22Rv1 (cell line): ENCODE results near the gene SV2C.
"Not testable (repeated sequence)": the region's sequence is repeated elsewhere in the genome, so short reads cannot be mapped to it uniquely, and the experiment has no call there.

Experiments used
- H3K27ac ChIP-seq: fragments of 450-650 bp; 2 replicates; pipeline ENCODE4 v1.5.1; 2017
- ZFX ChIP-seq: fragments of 450-650 bp; IDR thresholded peaks from 2 replicates; pipeline ENCODE4 v1.6.1; 2017; ENCODE audit warnings: antibody characterized with exemption, borderline replicate concordance
- TF ChIP-seq, protein P1 (sequence below): fragments of 450-650 bp; IDR thresholded peaks from 2 replicates; pipeline ENCODE4 v1.5.1; 2017; ENCODE audit warnings: mild to moderate bottlenecking

SV2C gene, protein sequence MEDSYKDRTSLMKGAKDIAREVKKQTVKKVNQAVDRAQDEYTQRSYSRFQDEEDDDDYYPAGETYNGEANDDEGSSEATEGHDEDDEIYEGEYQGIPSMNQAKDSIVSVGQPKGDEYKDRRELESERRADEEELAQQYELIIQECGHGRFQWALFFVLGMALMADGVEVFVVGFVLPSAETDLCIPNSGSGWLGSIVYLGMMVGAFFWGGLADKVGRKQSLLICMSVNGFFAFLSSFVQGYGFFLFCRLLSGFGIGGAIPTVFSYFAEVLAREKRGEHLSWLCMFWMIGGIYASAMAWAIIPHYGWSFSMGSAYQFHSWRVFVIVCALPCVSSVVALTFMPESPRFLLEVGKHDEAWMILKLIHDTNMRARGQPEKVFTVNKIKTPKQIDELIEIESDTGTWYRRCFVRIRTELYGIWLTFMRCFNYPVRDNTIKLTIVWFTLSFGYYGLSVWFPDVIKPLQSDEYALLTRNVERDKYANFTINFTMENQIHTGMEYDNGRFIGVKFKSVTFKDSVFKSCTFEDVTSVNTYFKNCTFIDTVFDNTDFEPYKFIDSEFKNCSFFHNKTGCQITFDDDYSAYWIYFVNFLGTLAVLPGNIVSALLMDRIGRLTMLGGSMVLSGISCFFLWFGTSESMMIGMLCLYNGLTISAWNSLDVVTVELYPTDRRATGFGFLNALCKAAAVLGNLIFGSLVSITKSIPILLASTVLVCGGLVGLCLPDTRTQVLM

GRCh38 chr5:76082772-76083554 lies at the start of gene SV2C:
SV2C (plus strand) TSS chr5:76083383; CDS start chr5:76131751, 48,368 bp downstream.
- TF ChIP-seq ZFX = no peak
- TF ChIP-seq, protein P1, sequence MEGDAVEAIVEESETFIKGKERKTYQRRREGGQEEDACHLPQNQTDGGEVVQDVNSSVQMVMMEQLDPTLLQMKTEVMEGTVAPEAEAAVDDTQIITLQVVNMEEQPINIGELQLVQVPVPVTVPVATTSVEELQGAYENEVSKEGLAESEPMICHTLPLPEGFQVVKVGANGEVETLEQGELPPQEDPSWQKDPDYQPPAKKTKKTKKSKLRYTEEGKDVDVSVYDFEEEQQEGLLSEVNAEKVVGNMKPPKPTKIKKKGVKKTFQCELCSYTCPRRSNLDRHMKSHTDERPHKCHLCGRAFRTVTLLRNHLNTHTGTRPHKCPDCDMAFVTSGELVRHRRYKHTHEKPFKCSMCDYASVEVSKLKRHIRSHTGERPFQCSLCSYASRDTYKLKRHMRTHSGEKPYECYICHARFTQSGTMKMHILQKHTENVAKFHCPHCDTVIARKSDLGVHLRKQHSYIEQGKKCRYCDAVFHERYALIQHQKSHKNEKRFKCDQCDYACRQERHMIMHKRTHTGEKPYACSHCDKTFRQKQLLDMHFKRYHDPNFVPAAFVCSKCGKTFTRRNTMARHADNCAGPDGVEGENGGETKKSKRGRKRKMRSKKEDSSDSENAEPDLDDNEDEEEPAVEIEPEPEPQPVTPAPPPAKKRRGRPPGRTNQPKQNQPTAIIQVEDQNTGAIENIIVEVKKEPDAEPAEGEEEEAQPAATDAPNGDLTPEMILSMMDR = no peak
- H3K27ac ChIP-seq = no peak within 1 kb of the TSS

DNA sequence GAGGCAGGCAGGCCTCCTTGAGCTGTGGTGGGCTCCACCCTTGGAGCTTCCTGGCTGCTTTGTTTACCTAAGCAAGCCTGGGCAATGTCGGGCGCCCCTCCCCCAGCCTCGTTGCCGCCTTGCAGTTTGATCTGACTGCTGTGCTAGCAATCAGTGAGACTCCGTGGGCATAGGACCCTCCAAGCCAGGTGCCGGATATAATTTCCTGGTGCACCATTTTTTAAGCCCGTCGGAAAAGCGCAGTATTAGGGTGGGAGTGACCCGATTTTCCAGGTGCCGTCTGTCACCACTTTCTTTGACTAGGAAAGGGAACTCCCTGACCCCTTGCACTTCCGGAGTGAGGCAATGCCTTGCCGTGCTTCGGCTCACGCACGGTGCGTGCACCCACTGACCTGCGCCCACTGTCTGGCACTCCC lies 45.4 kb upstream of the SV2C start:
- H3K27ac ChIP-seq = not testable (repeated sequence)

DNA sequence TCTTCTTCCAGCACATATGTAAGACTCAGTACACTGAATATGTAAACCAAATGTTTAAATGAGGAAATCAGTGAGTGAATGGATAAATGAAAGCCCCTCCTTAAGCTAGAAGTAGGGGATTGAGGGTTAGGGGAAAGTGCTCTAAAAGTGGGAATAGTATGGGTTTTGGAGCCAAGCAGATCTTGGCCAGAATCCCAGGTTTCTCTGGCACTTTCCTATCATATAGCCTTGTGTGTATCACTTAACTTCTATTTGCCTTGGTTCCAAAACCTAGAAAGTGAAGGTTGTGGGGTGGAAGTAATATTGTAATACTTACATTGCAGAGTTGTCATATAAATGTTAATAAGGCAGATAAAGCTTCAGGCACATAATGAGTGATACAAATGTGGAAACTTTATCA lies 45.0 kb upstream of the SV2C start:
- TF ChIP-seq, protein P1 = no peak
- no peak for TF ChIP-seq ZFX
- no peak overlapping the region for H3K27ac ChIP-seq

DNA sequence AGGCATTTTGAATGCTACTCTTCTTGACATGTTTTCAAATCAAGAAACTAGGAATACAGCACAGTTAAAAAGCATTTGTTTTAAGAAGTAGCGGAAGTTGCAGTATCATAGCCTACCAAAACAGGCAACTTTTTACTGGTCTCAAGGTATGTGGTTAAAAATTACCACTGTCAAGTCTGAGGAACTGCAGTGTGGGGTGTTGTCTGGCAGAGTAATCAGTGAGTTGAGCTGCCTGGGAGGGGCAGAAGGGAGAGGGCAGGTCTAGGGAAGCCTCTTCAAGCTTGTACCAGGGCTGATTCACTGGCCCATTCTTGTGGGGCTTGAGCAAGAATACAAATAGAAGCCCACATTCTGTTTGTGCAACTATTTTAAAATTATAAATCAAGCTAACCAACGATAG lies 42.4 kb upstream of the SV2C start:
- H3K27ac ChIP-seq = no peak overlapping the region
- TF ChIP-seq ZFX = no peak
- TF ChIP-seq, protein P1 = no peak

DNA sequence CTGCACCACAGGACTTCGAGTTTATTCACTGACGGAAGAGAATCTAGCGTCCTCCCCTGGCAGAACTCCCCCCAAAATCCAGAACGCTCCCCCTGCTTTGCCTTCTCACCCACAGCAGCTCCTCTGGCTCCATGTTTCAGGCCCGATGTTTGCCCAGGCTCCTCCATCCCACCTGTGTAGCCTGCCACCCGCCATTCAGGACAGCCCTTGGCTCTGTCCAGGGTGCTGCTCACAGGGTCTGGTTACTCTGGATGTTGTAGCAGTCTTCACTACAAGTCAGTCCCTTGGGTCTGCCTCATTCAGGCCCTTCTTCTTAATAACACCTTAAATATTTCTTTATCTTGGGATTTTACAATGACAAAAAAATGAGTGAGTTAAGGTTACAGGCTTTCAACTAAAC lies 41.3 kb upstream of the SV2C start:
- TF ChIP-seq, protein P1 = no peak
- no peak for TF ChIP-seq ZFX
- no peak overlapping the region for H3K27ac ChIP-seq

- TF ChIP-seq, protein P1 = no peak
- TF ChIP-seq ZFX = no peak
- H3K27ac ChIP-seq = no peak overlapping the region
Measured at GRCh38 chr5:76046741-76047140, 36.4 kb upstream of the SV2C start.

DNA sequence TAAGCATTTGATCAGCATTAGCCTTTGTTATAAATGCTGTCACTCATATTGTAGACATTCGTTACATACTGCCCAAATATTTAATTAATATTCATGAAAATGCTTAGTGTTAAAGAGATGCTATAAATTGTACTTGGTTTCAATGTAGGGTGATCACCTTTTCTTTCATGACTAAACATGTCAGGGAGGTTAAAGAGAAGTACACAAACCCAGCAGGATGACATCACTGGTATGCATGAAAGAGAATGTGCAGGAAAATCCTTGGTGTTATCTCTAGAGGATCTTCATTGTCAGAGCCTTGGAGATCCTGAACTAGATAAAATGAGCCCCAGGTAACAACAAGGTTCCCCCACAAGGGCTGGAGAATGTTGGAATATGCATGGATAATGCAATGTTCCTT lies 33.0 kb upstream of the SV2C start:
- no peak for TF ChIP-seq ZFX
- TF ChIP-seq, protein P1 = no peak
- H3K27ac ChIP-seq = no peak overlapping the region
